DND-41 (cell line): Measurements from ENCODE around the gene HEATR3.

Experiments
- ATAC-seq: fragments of 200-7000 bp; cut with Tn5 transposase; 3 replicates; pipeline ENCODE4 v1.9.1; 2021; ENCODE audit warnings: low read depth; ENCODE audit not compliant: insufficient read depth
- DNase-seq: peaks from one replicate; pipeline ENCODE4 v3.0.0-alpha.2; 2020
- H2AFZ ChIP-seq: 2 replicates; pipeline ENCODE4 v1.6.0; 2012; ENCODE audit warnings: low read depth, low read length
- H3K27ac ChIP-seq: 2 replicates; pipeline ENCODE4 v1.5.1; 2012; ENCODE audit warnings: low read length, inconsistent platforms
- H3K27me3 ChIP-seq: fragments of 200-600 bp; sonication (generic); 2 replicates; pipeline ENCODE4 v1.6.0; 2012; ENCODE audit warnings: low read length, mild to moderate bottlenecking, inconsistent platforms; ENCODE audit not compliant: insufficient read depth, poor library complexity
- H3K36me3 ChIP-seq: 2 replicates; pipeline ENCODE4 v1.5.1; 2012; ENCODE audit warnings: low read length, inconsistent platforms; ENCODE audit not compliant: insufficient read depth
- H3K4me1 ChIP-seq: 2 replicates; pipeline ENCODE4 v1.5.1; 2012; ENCODE audit warnings: mild to moderate bottlenecking, low read length; ENCODE audit not compliant: insufficient read depth
- H3K4me2 ChIP-seq: 2 replicates; pipeline ENCODE4 v1.6.0; 2012; ENCODE audit warnings: mild to moderate bottlenecking, moderate library complexity, low read length, inconsistent platforms; ENCODE audit not compliant: insufficient read depth
- H3K4me3 ChIP-seq, 2 experiments: fragments of 200-600 bp in 1 of 2; shearing (Covaris generic) in 1 of 2; 2 replicates each; pipeline ENCODE4 v1.5.1; 2012 to 2016; ENCODE audit warnings: inconsistent platforms in 2 of 2, low read length in 2 of 2, mild to moderate bottlenecking in 2 of 2, low read depth in 1 of 2, moderate library complexity in 1 of 2
- H3K79me2 ChIP-seq: 2 replicates; pipeline ENCODE4 v1.6.0; 2012; ENCODE audit warnings: low read length, inconsistent platforms; ENCODE audit not compliant: insufficient read depth
- H3K9ac ChIP-seq: 2 replicates; pipeline ENCODE4 v1.6.0; 2012; ENCODE audit warnings: low read depth, mild to moderate bottlenecking, inconsistent platforms, low read length, moderate library complexity
- H3K9me3 ChIP-seq: 2 replicates; pipeline ENCODE4 v1.5.1; 2012; ENCODE audit warnings: low read length, moderate library complexity, mild to moderate bottlenecking, inconsistent platforms; ENCODE audit not compliant: insufficient read depth, severe bottlenecking
- H4K20me1 ChIP-seq: 2 replicates; pipeline ENCODE4 v1.6.0; 2012; ENCODE audit warnings: low read length; ENCODE audit not compliant: insufficient read depth
- CTCF ChIP-seq: IDR thresholded peaks from 2 replicates; pipeline ENCODE4 v1.5.1; 2012; ENCODE audit warnings: borderline replicate concordance, low read length, moderate library complexity, mild to moderate bottlenecking; ENCODE audit not compliant: poor library complexity, severe bottlenecking; ENCODE audit errors: extremely low read depth
- EZH2 ChIP-seq: IDR thresholded peaks from 3 replicates; pipeline ENCODE4 v1.6.1; 2012; ENCODE audit warnings: borderline replicate concordance, low read depth, mild to moderate bottlenecking, moderate library complexity, low read length, inconsistent platforms; ENCODE audit not compliant: severe bottlenecking

The HEATR3 gene

GRCh38 chr16:50045412-50045811, 20.4 kb upstream of the HEATR3 start:
- Histone ChIP-seq H3K4me1 (no peaks in the 10 kb centered on the region), H2AFZ (no peak overlapping the region), H3K9me3 (no peaks in the 10 kb centered on the region), H3K4me2 (no peak overlapping the region), H3K27ac (no peak overlapping the region), H3K79me2 (no peaks in the 10 kb centered on the region), H3K9ac (no peak overlapping the region), H3K4me3 (no peak overlapping the region), H3K27me3 (no peaks in the 10 kb centered on the region), H4K20me1 (no peaks in the 10 kb centered on the region), H3K36me3 (no peaks in the 10 kb centered on the region)
- DNase-seq (no peak), ATAC-seq (no peak)
- TF ChIP-seq EZH2 (no peak), CTCF (no peak)

- Histone ChIP-seq H3K27ac (no peak overlapping the region), H3K27me3 (peaks cover 5% of the 10 kb centered on the region), H3K36me3 (no peaks in the 10 kb centered on the region), H2AFZ (no peak overlapping the region), H3K9ac (no peak overlapping the region), H3K4me3 (no peak overlapping the region), H3K79me2 (no peaks in the 10 kb centered on the region), H3K4me2 (no peak overlapping the region), H3K9me3 (no peaks in the 10 kb centered on the region), H3K4me1 (no peaks in the 10 kb centered on the region), H4K20me1 (no peaks in the 10 kb centered on the region)
- TF ChIP-seq CTCF, result no peak
- TF ChIP-seq EZH2, result no peak
- no peak for DNase-seq
- no peak for ATAC-seq
These were observed 18.9 kb upstream of the HEATR3 start for GRCh38 chr16:50046853-50047252.

- Histone ChIP-seq H3K9ac (no peak overlapping the region), H3K4me2 (no peak overlapping the region), H3K27me3 (peaks cover 5% of the 10 kb centered on the region), H3K79me2 (no peaks in the 10 kb centered on the region), H3K27ac (no peak overlapping the region), H2AFZ (no peak overlapping the region), H3K36me3 (no peaks in the 10 kb centered on the region), H3K4me1 (no peaks in the 10 kb centered on the region), H3K9me3 (no peaks in the 10 kb centered on the region), H4K20me1 (no peaks in the 10 kb centered on the region), H3K4me3 (no peak overlapping the region)
- DNase-seq (no peak), ATAC-seq (no peak)
- TF ChIP-seq EZH2 (no peak), CTCF (no peak)
These were observed 17.9 kb upstream of the HEATR3 start for GRCh38 chr16:50047864-50048263.

- DNase-seq (no peak), ATAC-seq (no peak)
- Histone ChIP-seq H3K4me3 (no peak overlapping the region), H3K27me3 (peaks cover 5% of the 10 kb centered on the region), H3K9ac (no peak overlapping the region), H3K36me3 (no peaks in the 10 kb centered on the region), H4K20me1 (no peaks in the 10 kb centered on the region), H3K27ac (no peak overlapping the region), H2AFZ (no peak overlapping the region), H3K4me1 (no peaks in the 10 kb centered on the region), H3K4me2 (no peak overlapping the region), H3K79me2 (no peaks in the 10 kb centered on the region), H3K9me3 (no peaks in the 10 kb centered on the region)
- TF ChIP-seq EZH2, result no peak
- TF ChIP-seq CTCF, result no peak
These were observed 15.0 kb upstream of the HEATR3 start for GRCh38 chr16:50050802-50051201.
